HG02885 (cell line): ENCODE measurements around the gene CAPN2.

Source experiments
- ATAC-seq: cut with Tn5 transposase; IDR thresholded peaks from one replicate; pipeline ENCODE4 v1.9.1; 2021; ENCODE audit warnings: mild to moderate bottlenecking; ENCODE audit not compliant: unreplicated experiment, poor library complexity

Gene CAPN2

GRCh38 chr1:223700942-223701637, 11.2 kb upstream of the CAPN2 start:
- ATAC-seq, result no peak

- no peak for ATAC-seq
Measured at GRCh38 chr1:223702735-223703667, 9.3 kb upstream of the CAPN2 start.

GRCh38 chr1:223703668-223704013, 8.7 kb upstream of the CAPN2 start:
- ATAC-seq, result no peak

GRCh38 chr1:223704921-223705878, 7.1 kb upstream of the CAPN2 start:
- no peak for ATAC-seq

- no peak for ATAC-seq
Measured at GRCh38 chr1:223706077-223706973, 6.0 kb upstream of the CAPN2 start.

GRCh38 chr1:223707256-223708000, 4.9 kb upstream of the CAPN2 start:
- ATAC-seq, result no peak

GRCh38 chr1:223708001-223708359, 4.4 kb upstream of the CAPN2 start:
- ATAC-seq, result no peak

- ATAC-seq, result no peak
Measured at GRCh38 chr1:223708651-223709268, 3.6 kb upstream of the CAPN2 start.

- no peak for ATAC-seq
Measured at GRCh38 chr1:223709598-223709997, 2.7 kb upstream of the CAPN2 start.

- ATAC-seq, result no peak
Measured at GRCh38 chr1:223710179-223711133, 1.9 kb upstream of the CAPN2 start.

GRCh38 chr1:223711173-223711572, 1.2 kb upstream of the CAPN2 start:
- ATAC-seq, result no peak

- ATAC-seq, result no peak
Measured at GRCh38 chr1:223711747-223712193, 569 bp upstream of the CAPN2 start.

GRCh38 chr1:223712850-223713474, 623 bp downstream of the CAPN2 start:
- peak; percentile 31 for ATAC-seq

GRCh38 chr1:223713546-223714420, 1.4 kb downstream of the CAPN2 start:
- no peak for ATAC-seq

- ATAC-seq, result no peak
Measured at GRCh38 chr1:223714421-223714724, 2.0 kb downstream of the CAPN2 start.
